DMS53 treated with DMSO at 0.1 percent for 48 hours (cell line): ENCODE data around the gene ST6GALNAC5.
"Not testable (repeated sequence)": the region's sequence is repeated elsewhere in the genome, so short reads cannot be mapped to it uniquely, and the experiment has no call there.

Experiments
- DNase-seq: peaks from one replicate; lab custom pipeline; 2025; ENCODE audit not compliant: unreplicated experiment; lab: John Stamatoyannopoulos, UW

ST6GALNAC5 gene

GRCh38 chr1:76867342-76868130 is at the start of gene ST6GALNAC5:
TSS of gene ST6GALNAC5 (plus strand) at chr1:76867480.
- peak; percentile 54 for DNase-seq

- peak; percentile 11 for DNase-seq
Observed at GRCh38 chr1:76820028-76820427, 47.3 kb upstream of the ST6GALNAC5 start.

- not testable (repeated sequence) for DNase-seq
Observed at GRCh38 chr1:76822961-76823360, 44.3 kb upstream of the ST6GALNAC5 start.

- DNase-seq: no peak
Observed at GRCh38 chr1:76824106-76824505, 43.2 kb upstream of the ST6GALNAC5 start.

- no peak for DNase-seq
Observed at GRCh38 chr1:76826072-76826845, 41.0 kb upstream of the ST6GALNAC5 start.

GRCh38 chr1:76827066-76827465 is 40.2 kb upstream of the ST6GALNAC5 start:
- DNase-seq: no peak

- no peak for DNase-seq
Observed at GRCh38 chr1:76830373-76830772, 36.9 kb upstream of the ST6GALNAC5 start.

GRCh38 chr1:76832521-76832920 is 34.8 kb upstream of the ST6GALNAC5 start:
- DNase-seq: no peak

GRCh38 chr1:76833151-76833550 is 34.1 kb upstream of the ST6GALNAC5 start:
- DNase-seq: no peak

GRCh38 chr1:76833856-76834255 is 33.4 kb upstream of the ST6GALNAC5 start:
- no peak for DNase-seq

- no peak for DNase-seq
Observed at GRCh38 chr1:76835203-76835602, 32.1 kb upstream of the ST6GALNAC5 start.

- no peak for DNase-seq
Observed at GRCh38 chr1:76840278-76840677, 27.0 kb upstream of the ST6GALNAC5 start.

GRCh38 chr1:76841460-76841859 is 25.8 kb upstream of the ST6GALNAC5 start:
- DNase-seq: no peak

GRCh38 chr1:76843821-76844464 is 23.3 kb upstream of the ST6GALNAC5 start:
- DNase-seq: no peak

- DNase-seq: no peak
Observed at GRCh38 chr1:76854255-76854654, 13.0 kb upstream of the ST6GALNAC5 start.

GRCh38 chr1:76856104-76856503 is 11.2 kb upstream of the ST6GALNAC5 start:
- DNase-seq: no peak

- no peak for DNase-seq
Observed at GRCh38 chr1:76857138-76857537, 10.1 kb upstream of the ST6GALNAC5 start.

- DNase-seq: no peak
Observed at GRCh38 chr1:76857973-76858372, 9.3 kb upstream of the ST6GALNAC5 start.

GRCh38 chr1:76861149-76861548 is 6.1 kb upstream of the ST6GALNAC5 start:
- DNase-seq: no peak

- DNase-seq: no peak
Observed at GRCh38 chr1:76862447-76862846, 4.8 kb upstream of the ST6GALNAC5 start.

- DNase-seq: no peak
Observed at GRCh38 chr1:76864383-76864782, 2.9 kb upstream of the ST6GALNAC5 start.
